GM20000 (cell line): ENCODE data around the gene MAPT.

Experiments used
- DNase-seq: peaks from one replicate; pipeline ENCODE4 v3.0.0; 2012; ENCODE audit warnings: low spot score
- TF ChIP-seq, protein P1 (sequence below): IDR thresholded peaks from 2 replicates; pipeline ENCODE4 v1.5.1; 2012; ENCODE audit warnings: mild to moderate bottlenecking, control low read depth; ENCODE audit errors: extremely low read depth, missing control alignments

Gene MAPT

GRCh38 chr17:45863857-45864654, 30.3 kb upstream of the MAPT start:
- TF ChIP-seq, protein P1, sequence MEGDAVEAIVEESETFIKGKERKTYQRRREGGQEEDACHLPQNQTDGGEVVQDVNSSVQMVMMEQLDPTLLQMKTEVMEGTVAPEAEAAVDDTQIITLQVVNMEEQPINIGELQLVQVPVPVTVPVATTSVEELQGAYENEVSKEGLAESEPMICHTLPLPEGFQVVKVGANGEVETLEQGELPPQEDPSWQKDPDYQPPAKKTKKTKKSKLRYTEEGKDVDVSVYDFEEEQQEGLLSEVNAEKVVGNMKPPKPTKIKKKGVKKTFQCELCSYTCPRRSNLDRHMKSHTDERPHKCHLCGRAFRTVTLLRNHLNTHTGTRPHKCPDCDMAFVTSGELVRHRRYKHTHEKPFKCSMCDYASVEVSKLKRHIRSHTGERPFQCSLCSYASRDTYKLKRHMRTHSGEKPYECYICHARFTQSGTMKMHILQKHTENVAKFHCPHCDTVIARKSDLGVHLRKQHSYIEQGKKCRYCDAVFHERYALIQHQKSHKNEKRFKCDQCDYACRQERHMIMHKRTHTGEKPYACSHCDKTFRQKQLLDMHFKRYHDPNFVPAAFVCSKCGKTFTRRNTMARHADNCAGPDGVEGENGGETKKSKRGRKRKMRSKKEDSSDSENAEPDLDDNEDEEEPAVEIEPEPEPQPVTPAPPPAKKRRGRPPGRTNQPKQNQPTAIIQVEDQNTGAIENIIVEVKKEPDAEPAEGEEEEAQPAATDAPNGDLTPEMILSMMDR: no peak
- DNase-seq: no peak

- TF ChIP-seq, protein P1: no peak
Observed at GRCh38 chr17:45867171-45867570, 27.2 kb upstream of the MAPT start.

DNA sequence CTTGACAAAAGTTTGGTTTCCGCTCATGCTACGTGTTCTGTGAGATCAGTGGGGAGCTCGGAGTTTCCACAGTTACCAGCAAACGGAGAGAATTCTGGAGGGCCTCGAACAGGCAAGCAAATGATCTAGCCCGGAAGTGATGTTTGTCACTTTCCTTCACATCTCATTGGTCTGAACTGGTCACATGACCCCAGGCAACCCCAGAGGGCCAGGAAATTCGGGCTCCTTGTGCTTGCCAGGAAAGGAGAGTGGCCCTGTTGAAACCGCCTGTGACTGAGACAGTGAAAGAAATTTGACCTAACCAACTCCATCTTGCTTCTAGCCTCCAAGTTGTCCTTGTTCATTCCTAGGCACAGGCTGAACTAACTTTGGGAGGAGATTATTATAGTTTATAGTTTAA, 26.7 kb upstream of the MAPT start:
- TF ChIP-seq, protein P1: no peak
- no peak for DNase-seq

More at GRCh38 chr17:45867171-45867570, 27.2 kb upstream of the MAPT start:
- no peak for DNase-seq

GRCh38 chr17:45868276-45868675, 26.1 kb upstream of the MAPT start:
- TF ChIP-seq, protein P1: no peak
- DNase-seq: no peak

DNA sequence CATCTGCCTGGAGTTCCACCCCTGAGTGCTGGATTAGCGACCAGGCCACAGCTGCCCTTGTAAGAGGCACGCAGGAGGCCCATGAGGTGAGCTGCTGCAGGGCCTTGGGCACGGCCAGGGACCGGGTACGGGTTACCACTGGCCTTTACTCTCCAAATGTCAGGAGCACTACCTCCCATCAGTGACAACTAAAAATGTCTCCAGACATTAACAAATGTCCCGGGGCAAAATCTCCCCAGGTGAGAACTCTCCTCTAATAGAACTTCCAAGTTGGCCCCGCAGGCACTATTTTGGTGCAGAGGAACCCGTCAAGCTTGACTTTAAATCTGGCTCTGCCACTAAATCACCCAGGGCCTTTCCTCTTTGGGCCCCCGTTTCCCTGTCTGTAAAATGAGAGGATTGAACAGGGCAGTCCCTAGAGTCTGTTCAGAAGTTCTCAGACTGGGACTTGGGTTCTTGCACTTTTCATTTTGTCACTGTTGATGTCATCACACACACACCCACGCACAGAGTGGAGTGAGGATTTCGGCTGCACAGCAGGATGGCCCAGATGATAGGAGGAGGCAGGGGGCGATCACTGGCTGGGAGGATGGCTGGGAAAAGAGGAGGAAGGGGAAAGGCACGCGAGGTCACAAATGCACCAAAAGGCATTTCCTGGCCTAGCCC, 24.5 kb upstream of the MAPT start:
- TF ChIP-seq, protein P1: no peak

DNA sequence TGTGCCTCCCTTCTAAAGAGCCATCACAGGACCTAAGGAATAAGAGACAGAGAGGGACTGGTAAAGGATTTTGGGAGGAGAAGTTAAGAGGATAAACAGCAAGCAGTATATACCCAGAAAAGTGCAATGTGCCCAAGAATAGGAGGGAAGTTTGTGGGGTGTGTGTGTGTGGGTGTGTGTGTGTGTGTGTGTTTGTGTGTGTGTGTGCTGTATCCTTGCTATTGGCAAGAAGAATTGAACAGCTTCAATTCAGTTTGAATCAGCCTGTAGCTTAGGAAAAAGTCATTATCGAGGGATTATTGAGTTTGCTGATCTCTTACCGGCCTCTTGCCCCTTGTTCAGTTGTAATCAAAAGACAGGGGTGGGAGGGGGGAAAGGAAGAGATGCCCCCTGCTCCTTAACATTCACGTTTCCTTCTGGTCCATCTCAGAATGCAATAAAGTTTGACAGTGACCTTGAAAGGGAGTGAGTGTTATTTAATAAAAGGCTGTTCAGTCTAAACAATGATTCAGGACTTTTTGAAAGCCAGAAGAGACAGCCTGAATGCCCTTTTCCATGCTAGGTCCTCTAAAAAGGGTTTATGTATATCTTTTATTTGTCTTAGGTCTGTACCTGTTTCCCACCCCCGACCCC, 23.9 kb upstream of the MAPT start:
- TF ChIP-seq, protein P1: no peak
- no peak for DNase-seq

More for the DNA sequence above, 24.5 kb upstream of the MAPT start:
- DNase-seq: no peak

DNA sequence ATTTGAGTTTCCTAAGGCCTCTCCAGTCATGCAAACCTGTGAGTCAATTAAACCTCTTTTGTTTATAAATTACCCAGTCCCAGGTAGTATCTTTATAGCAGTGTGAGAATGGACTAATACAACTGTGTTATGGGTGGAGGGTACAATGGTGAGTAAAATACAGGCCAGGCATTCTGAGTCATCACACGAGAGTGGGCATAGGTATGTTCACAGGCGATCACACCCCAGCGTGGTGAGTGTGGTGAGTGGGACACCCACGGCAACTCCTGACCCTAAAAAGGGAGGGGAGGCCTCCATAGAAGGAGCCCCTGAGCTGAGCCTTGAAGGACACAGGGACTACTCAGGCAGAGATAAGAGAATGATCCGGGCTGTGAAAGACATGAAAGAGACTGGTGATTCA, 22.6 kb upstream of the MAPT start:
- TF ChIP-seq, protein P1: no peak
- DNase-seq: no peak
